Suprapubic skin (tissue), 3 donors: ENCODE measurements around the gene CR1L.

Experiments
- CTCF ChIP-seq, 2 donors: fragments of 200-600 bp in 1 of 2; fragments of 450-650 bp in 1 of 2; sonication (generic) in 1 of 2; IDR thresholded peaks; one replicate each; pipeline ENCODE4 v1.5.1; 2016 to 2019; ENCODE audit warnings: antibody characterized with exemption in 2 of 2, mild to moderate bottlenecking in 1 of 2, moderate library complexity in 1 of 2
- POLR2AphosphoS5 ChIP-seq, 3 donors: sonication (generic); formaldehyde crosslinking; IDR thresholded peaks; one replicate each; pipeline ENCODE4 v1.6.1; 2017; ENCODE audit warnings: antibody characterized with exemption in 3 of 3

- TF ChIP-seq CTCF (IDR thresholded peaks at IDR 0.05), result no peak
- no peak for TF ChIP-seq POLR2AphosphoS5 (IDR thresholded peaks at IDR 0.05)
Observed at GRCh38 chr1:207745285-207745684, 100.4 kb downstream of the CR1L start.
